SK-N-MC (cell line): ENCODE data around the gene RPEL1.

Source experiments
- EZH2 ChIP-seq: fragments of 200-600 bp; sonication (generic); IDR thresholded peaks from one replicate; pipeline ENCODE4 v1.6.1; 2017; ENCODE audit warnings: antibody characterized with exemption
- POLR2AphosphoS5 ChIP-seq: IDR thresholded peaks from 2 replicates; pipeline ENCODE4 v1.6.1; 2012; ENCODE audit warnings: mild to moderate bottlenecking, low read depth, low read length, borderline replicate concordance

DNA sequence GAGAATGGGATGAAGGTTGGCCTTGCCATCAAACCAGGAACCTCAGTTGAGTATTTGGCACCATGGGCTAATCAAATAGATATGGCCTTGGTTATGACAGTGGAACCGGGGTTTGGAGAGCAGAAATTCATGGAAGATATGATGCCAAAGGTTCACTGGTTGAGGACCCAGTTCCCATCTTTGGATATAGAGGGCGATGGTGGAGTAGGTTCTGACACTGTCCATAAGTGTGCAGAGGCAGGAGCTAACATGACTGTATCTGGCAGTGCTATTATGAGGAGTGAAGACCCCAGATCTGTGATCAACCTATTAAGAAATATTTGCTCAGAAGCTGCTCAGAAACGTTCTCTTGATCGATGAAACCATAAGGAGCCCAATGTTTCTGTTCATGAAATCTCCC, 637 bp downstream of the RPEL1 start:
- no peak for TF ChIP-seq EZH2
- TF ChIP-seq POLR2AphosphoS5, result no peak
